Activated T-helper 1 cell treated with anti-CD3 and anti-CD28 coated beads, Interleukin-12 subunit alpha, Interleukin-12 subunit beta, Interleukin-2, Interleukin-4 antibody, amounts not matched to agents 30 ng/mL and 10 ng/mL and 1 ng/mL, durations not matched to agents 14 hours and 24 hours and 36 hours (primary cell): Measurements from ENCODE around the gene PHF19. TPM values are rescaled to one million over a fixed set of nuclear protein-coding genes. Genes with fewer than 3 reads are reported as not detected.

Experiments used
- DNase-seq: peaks from one replicate; pipeline ENCODE4 v3.0.0; 2021; ENCODE audit warnings: low spot score
- H3K27ac Mint-ChIP-seq: one replicate; pipeline ENCODE4 v1.8.0; 2021; ENCODE audit warnings: mild to moderate bottlenecking, mixed read lengths
- H3K27me3 Mint-ChIP-seq: one replicate; pipeline ENCODE4 v1.8.0; 2022; ENCODE audit warnings: mild to moderate bottlenecking, moderate library complexity, mixed read lengths; ENCODE audit not compliant: insufficient read depth
- H3K36me3 Mint-ChIP-seq: one replicate; pipeline ENCODE4 v1.8.0; 2021; ENCODE audit warnings: low read depth, mixed read lengths
- H3K4me1 Mint-ChIP-seq: one replicate; pipeline ENCODE4 v1.8.0; 2021; ENCODE audit warnings: low read depth, mixed read lengths
- H3K4me3 Mint-ChIP-seq: one replicate; pipeline ENCODE4 v1.8.0; 2021; ENCODE audit warnings: mild to moderate bottlenecking, moderate library complexity, mixed read lengths
- H3K9me3 Mint-ChIP-seq: one replicate; pipeline ENCODE4 v1.8.0; 2021; ENCODE audit warnings: mixed read lengths
- intact Hi-C: fragments of 100-400 bp; cut with micrococcal nuclease; formaldehyde crosslinking; loops from one replicate; pipeline ENCODE4 v1.15.1; 2024
- total RNA-seq: library from RNA; stranded (reverse); gene quantifications from 2 replicates; pipeline ENCODE4 v1.2.3, GENCODE V29; 2022

Gene PHF19
- total RNA-seq, 1 donor from 2014 or later = 134 TPM

- intact Hi-C loops = no loop called here
- Mint-ChIP-seq H3K4me3 (no peak overlapping the region), H3K27ac (no peak overlapping the region), H3K27me3 (no peaks in the 10 kb centered on the region), H3K36me3 (peaks cover 17% of the 10 kb centered on the region), H3K4me1 (peaks cover 48% of the 10 kb centered on the region), H3K9me3 (no peaks in the 10 kb centered on the region)
- DNase-seq = no peak
Measured at GRCh38 chr9:120885457-120885856, 8.5 kb upstream of the PHF19 start.

DNA sequence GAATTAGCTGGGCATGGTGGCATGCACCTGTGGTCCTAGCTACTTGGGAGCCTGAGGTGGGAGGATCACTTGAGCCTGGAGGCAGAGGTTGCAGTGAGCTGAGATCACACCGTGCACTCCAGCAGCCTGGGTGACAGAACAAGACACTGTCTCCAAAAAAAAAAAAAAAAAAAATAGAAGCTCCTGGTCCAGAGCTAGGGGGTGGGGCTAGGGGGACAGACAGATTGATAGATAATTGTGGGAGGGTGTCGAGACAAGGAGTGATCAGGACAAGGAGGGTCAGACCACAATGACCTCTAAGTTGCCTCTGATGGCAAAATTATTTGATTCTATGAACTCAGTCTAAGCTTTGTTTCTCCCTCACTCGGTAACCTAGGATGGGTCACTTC lies 6.6 kb upstream of the PHF19 start:
- H3K36me3 Mint-ChIP-seq = peaks cover 19% of the 10 kb centered on the region
- no peak for DNase-seq
- intact Hi-C loops = no loop called here
- H3K27me3 Mint-ChIP-seq = no peaks in the 10 kb centered on the region
- no peak overlapping the region for H3K4me3 Mint-ChIP-seq
- no peaks in the 10 kb centered on the region for H3K9me3 Mint-ChIP-seq
- H3K27ac Mint-ChIP-seq = no peak overlapping the region
- H3K4me1 Mint-ChIP-seq = peaks cover 49% of the 10 kb centered on the region

GRCh38 chr9:120882935-120883607 lies 6.1 kb upstream of the PHF19 start:
- H3K36me3 Mint-ChIP-seq = peaks cover 16% of the 10 kb centered on the region
- intact Hi-C loops = no loop called here
- H3K4me3 Mint-ChIP-seq = no peak overlapping the region
- H3K4me1 Mint-ChIP-seq = peaks cover 51% of the 10 kb centered on the region
- DNase-seq = no peak
- no peak overlapping the region for H3K27ac Mint-ChIP-seq
- no peaks in the 10 kb centered on the region for H3K27me3 Mint-ChIP-seq
- H3K9me3 Mint-ChIP-seq = no peaks in the 10 kb centered on the region

- H3K9me3 Mint-ChIP-seq = no peaks in the 10 kb centered on the region
- H3K27me3 Mint-ChIP-seq = no peaks in the 10 kb centered on the region
- intact Hi-C loops = no loop called here
- H3K36me3 Mint-ChIP-seq = peaks cover 28% of the 10 kb centered on the region
- DNase-seq = no peak
- peak overlapping the region; percentile 92 for H3K4me3 Mint-ChIP-seq
- H3K27ac Mint-ChIP-seq = peak overlapping the region; percentile 97
- peaks cover 65% of the 10 kb centered on the region for H3K4me1 Mint-ChIP-seq
Measured at GRCh38 chr9:120879446-120879845, 2.5 kb upstream of the PHF19 start.

GRCh38 chr9:120878188-120879130 lies 1.5 kb upstream of the PHF19 start:
- Mint-ChIP-seq H3K36me3 (peaks cover 35% of the 10 kb centered on the region), H3K27me3 (no peaks in the 10 kb centered on the region), H3K27ac (peak overlapping the region; percentile 97), H3K9me3 (no peaks in the 10 kb centered on the region), H3K4me1 (peaks cover 65% of the 10 kb centered on the region), H3K4me3 (peak overlapping the region; percentile 92)
- no peak for DNase-seq
- intact Hi-C loops = no loop called here

GRCh38 chr9:120877276-120878034 lies 467 bp upstream of the PHF19 start:
- Mint-ChIP-seq H3K4me1 (peaks cover 68% of the 10 kb centered on the region), H3K9me3 (no peaks in the 10 kb centered on the region), H3K4me3 (peak overlapping the region; percentile 92), H3K36me3 (peaks cover 45% of the 10 kb centered on the region), H3K27ac (peak overlapping the region; percentile 97), H3K27me3 (no peaks in the 10 kb centered on the region)
- peak; percentile 65 for DNase-seq
- intact Hi-C loops = loop anchor here (1.0 to 2.0 kb wide), 3 partner anchors 15 to 197 kb away; partner anchors contain the start of genes CNTRL and FBXW2

GRCh38 chr9:120875954-120876841 lies 790 bp downstream of the PHF19 start:
- H3K27me3 Mint-ChIP-seq = no peaks in the 10 kb centered on the region

DNA sequence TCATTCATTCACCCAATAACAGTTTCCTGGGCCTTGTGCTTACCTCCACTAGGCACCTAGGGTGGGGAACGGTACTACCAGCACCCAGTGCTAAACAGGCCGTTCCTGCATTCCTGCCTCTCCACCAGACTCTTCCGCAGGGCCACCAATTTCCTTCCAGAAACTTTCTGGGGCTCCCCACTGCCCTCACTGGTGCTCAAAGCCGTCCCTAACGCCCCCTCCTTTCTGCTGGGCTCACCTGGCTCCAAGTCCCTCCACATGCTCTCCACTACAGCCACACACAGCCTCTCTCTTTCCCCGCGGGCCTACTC lies 1.4 kb downstream of the PHF19 start:
- Mint-ChIP-seq H3K36me3 (peaks cover 50% of the 10 kb centered on the region), H3K9me3 (no peaks in the 10 kb centered on the region), H3K27me3 (no peaks in the 10 kb centered on the region), H3K4me3 (peak overlapping the region; percentile 89), H3K27ac (peak overlapping the region; percentile 97), H3K4me1 (peaks cover 72% of the 10 kb centered on the region)
- no peak for DNase-seq
- intact Hi-C loops = no loop called here

More at GRCh38 chr9:120875954-120876841, 790 bp downstream of the PHF19 start:
- DNase-seq = peak; percentile 86
- Mint-ChIP-seq H3K9me3 (no peaks in the 10 kb centered on the region), H3K4me1 (peaks cover 75% of the 10 kb centered on the region), H3K27ac (peak overlapping the region; percentile 97), H3K36me3 (peaks cover 51% of the 10 kb centered on the region), H3K4me3 (peak overlapping the region; percentile 89)
- intact Hi-C loops = loop anchor here (1.0 to 2.0 kb wide), 7 partner anchors 8 to 199 kb away; partner anchors contain the start of genes CNTRL and FBXW2

GRCh38 chr9:120875195-120875565 lies 1.8 kb downstream of the PHF19 start:
- Mint-ChIP-seq H3K27me3 (no peaks in the 10 kb centered on the region), H3K27ac (peak overlapping the region; percentile 97), H3K36me3 (peaks cover 50% of the 10 kb centered on the region), H3K4me1 (peaks cover 71% of the 10 kb centered on the region), H3K4me3 (peak overlapping the region; percentile 89), H3K9me3 (no peaks in the 10 kb centered on the region)
- intact Hi-C loops = no loop called here
- no peak for DNase-seq

GRCh38 chr9:120874226-120875194 lies 2.5 kb downstream of the PHF19 start:
- intact Hi-C loops = no loop called here
- DNase-seq = no peak
- peak overlapping the region; percentile 75 for H3K27ac Mint-ChIP-seq
- peaks cover 52% of the 10 kb centered on the region for H3K36me3 Mint-ChIP-seq
- H3K9me3 Mint-ChIP-seq = no peaks in the 10 kb centered on the region
- H3K4me1 Mint-ChIP-seq = peaks cover 70% of the 10 kb centered on the region
- H3K27me3 Mint-ChIP-seq = no peaks in the 10 kb centered on the region
- H3K4me3 Mint-ChIP-seq = peak overlapping the region; percentile 89

- intact Hi-C loops = no loop called here
- H3K9me3 Mint-ChIP-seq = no peaks in the 10 kb centered on the region
- no peak for DNase-seq
- H3K4me1 Mint-ChIP-seq = peaks cover 67% of the 10 kb centered on the region
- H3K27me3 Mint-ChIP-seq = no peaks in the 10 kb centered on the region
- H3K36me3 Mint-ChIP-seq = peaks cover 48% of the 10 kb centered on the region
- H3K4me3 Mint-ChIP-seq = peak overlapping the region; percentile 89
- H3K27ac Mint-ChIP-seq = peak overlapping the region; percentile 75
Measured at GRCh38 chr9:120873512-120873911, 3.5 kb downstream of the PHF19 start.
